Panc1 (cell line): ENCODE measurements around the gene ARSG.

Source experiments
- CTCF ChIP-seq: fragments of 450-650 bp; IDR thresholded peaks from 2 replicates; pipeline ENCODE4 v1.5.1; 2017; ENCODE audit warnings: mild to moderate bottlenecking
- TF ChIP-seq, protein P1 (sequence below), 2 experiments: IDR thresholded peaks; 2 replicates each; pipeline ENCODE4 v1.6.1; 2011 to 2012; ENCODE audit warnings: low read depth in 2 of 2, control low read depth in 1 of 2, low read length in 1 of 2, mild to moderate bottlenecking in 1 of 2, moderate library complexity in 1 of 2; ENCODE audit not compliant: insufficient read depth in 1 of 2

GRCh38 chr17:68429881-68430280, 138.6 kb downstream of the ARSG start:
- no peak for TF ChIP-seq CTCF
- TF ChIP-seq, protein P1, sequence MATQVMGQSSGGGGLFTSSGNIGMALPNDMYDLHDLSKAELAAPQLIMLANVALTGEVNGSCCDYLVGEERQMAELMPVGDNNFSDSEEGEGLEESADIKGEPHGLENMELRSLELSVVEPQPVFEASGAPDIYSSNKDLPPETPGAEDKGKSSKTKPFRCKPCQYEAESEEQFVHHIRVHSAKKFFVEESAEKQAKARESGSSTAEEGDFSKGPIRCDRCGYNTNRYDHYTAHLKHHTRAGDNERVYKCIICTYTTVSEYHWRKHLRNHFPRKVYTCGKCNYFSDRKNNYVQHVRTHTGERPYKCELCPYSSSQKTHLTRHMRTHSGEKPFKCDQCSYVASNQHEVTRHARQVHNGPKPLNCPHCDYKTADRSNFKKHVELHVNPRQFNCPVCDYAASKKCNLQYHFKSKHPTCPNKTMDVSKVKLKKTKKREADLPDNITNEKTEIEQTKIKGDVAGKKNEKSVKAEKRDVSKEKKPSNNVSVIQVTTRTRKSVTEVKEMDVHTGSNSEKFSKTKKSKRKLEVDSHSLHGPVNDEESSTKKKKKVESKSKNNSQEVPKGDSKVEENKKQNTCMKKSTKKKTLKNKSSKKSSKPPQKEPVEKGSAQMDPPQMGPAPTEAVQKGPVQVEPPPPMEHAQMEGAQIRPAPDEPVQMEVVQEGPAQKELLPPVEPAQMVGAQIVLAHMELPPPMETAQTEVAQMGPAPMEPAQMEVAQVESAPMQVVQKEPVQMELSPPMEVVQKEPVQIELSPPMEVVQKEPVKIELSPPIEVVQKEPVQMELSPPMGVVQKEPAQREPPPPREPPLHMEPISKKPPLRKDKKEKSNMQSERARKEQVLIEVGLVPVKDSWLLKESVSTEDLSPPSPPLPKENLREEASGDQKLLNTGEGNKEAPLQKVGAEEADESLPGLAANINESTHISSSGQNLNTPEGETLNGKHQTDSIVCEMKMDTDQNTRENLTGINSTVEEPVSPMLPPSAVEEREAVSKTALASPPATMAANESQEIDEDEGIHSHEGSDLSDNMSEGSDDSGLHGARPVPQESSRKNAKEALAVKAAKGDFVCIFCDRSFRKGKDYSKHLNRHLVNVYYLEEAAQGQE (IDR thresholded peaks at IDR 0.05; ENCODE audit: insufficient read depth in 1 of 2, low read depth in 2 of 2, low read length in 1 of 2), result no peak
